NCI-H2171 (cell line): Measurements from ENCODE around the gene FOXN1.
"Not testable (repeated sequence)": the region's sequence is repeated elsewhere in the genome, so short reads cannot be mapped to it uniquely, and the experiment has no call there.

Experiments
- DNase-seq: peaks from one replicate; lab custom pipeline; 2025; lab: John Stamatoyannopoulos, UW

The FOXN1 gene

GRCh38 chr17:28573966-28574480 lies 67.9 kb downstream of the FOXN1 start:
- DNase-seq: no peak

GRCh38 chr17:28574526-28574925 lies 68.4 kb downstream of the FOXN1 start:
- no peak for DNase-seq

- no peak for DNase-seq
Observed at GRCh38 chr17:28575126-28575795, 69.1 kb downstream of the FOXN1 start.

- not testable (repeated sequence) for DNase-seq
Observed at GRCh38 chr17:28576016-28576415, 69.9 kb downstream of the FOXN1 start.

GRCh38 chr17:28576758-28577465 lies 70.8 kb downstream of the FOXN1 start, which contains the start of gene ALDOC:
Gene ALDOC (minus strand): TSS chr17:28576895. CDS start chr17:28575532, 1,363 bp downstream.
- peak; percentile 60 for DNase-seq

GRCh38 chr17:28577466-28577824 lies 71.3 kb downstream of the FOXN1 start:
- no peak for DNase-seq

GRCh38 chr17:28578246-28579195 lies 72.4 kb downstream of the FOXN1 start:
- no peak for DNase-seq

GRCh38 chr17:28579526-28579925 lies 73.4 kb downstream of the FOXN1 start:
- DNase-seq: no peak

- no peak for DNase-seq
Observed at GRCh38 chr17:28580959-28581358, 74.8 kb downstream of the FOXN1 start.

GRCh38 chr17:28582513-28582912 lies 76.4 kb downstream of the FOXN1 start:
- DNase-seq: no peak

- no peak for DNase-seq
Observed at GRCh38 chr17:28584434-28584833, 78.3 kb downstream of the FOXN1 start.

- no peak for DNase-seq
Observed at GRCh38 chr17:28585851-28586250, 79.7 kb downstream of the FOXN1 start.
